H9 (cell line): Measurements from ENCODE around the gene CDS1. TPM values are rescaled to one million over a fixed set of nuclear protein-coding genes. Genes with fewer than 3 reads are reported as not detected.

ENCODE experiments used
- DNase-seq: peaks from one replicate; pipeline ENCODE4 v3.0.0-alpha.2; 2017
- H2AFZ ChIP-seq: one replicate; pipeline ENCODE4 v1.6.1; 2013; ENCODE audit warnings: mild to moderate bottlenecking, low read length, control low read depth, moderate library complexity
- H2AK5ac ChIP-seq: 2 replicates; pipeline ENCODE4 v1.6.1; 2013; ENCODE audit warnings: low read length, control low read depth, mixed read lengths; ENCODE audit not compliant: insufficient read length
- H2BK120ac ChIP-seq: one replicate; pipeline ENCODE4 v1.6.1; 2013; ENCODE audit warnings: low read depth, mild to moderate bottlenecking, low read length, control low read depth, inconsistent platforms; ENCODE audit not compliant: poor library complexity, severe bottlenecking
- H2BK12ac ChIP-seq: 2 replicates; pipeline ENCODE4 v1.6.1; 2013; ENCODE audit warnings: low read length, control low read depth, mixed read lengths, low read depth; ENCODE audit not compliant: insufficient read length
- H2BK15ac ChIP-seq: 2 replicates; pipeline ENCODE4 v1.6.1; 2013; ENCODE audit warnings: low read depth, low read length, control low read depth
- H2BK20ac ChIP-seq: one replicate; pipeline ENCODE4 v1.6.1; 2013; ENCODE audit warnings: low read depth, mild to moderate bottlenecking, low read length, control low read depth, inconsistent platforms; ENCODE audit not compliant: poor library complexity, severe bottlenecking
- H2BK5ac ChIP-seq: 2 replicates; pipeline ENCODE4 v1.6.1; 2013; ENCODE audit warnings: low read length, control low read depth, mixed read lengths; ENCODE audit not compliant: insufficient read length
- H3K14ac ChIP-seq: 2 replicates; pipeline ENCODE4 v1.6.1; 2013; ENCODE audit warnings: low read length, control low read depth; ENCODE audit not compliant: insufficient read depth
- H3K18ac ChIP-seq: 2 replicates; pipeline ENCODE4 v1.6.1; 2013; ENCODE audit warnings: low read depth, mild to moderate bottlenecking, mixed read lengths, low read length, control low read depth; ENCODE audit not compliant: insufficient read length
- H3K23ac ChIP-seq: 2 replicates; pipeline ENCODE4 v1.6.1; 2013; ENCODE audit warnings: low read length, control low read depth, mixed read lengths, low read depth; ENCODE audit not compliant: insufficient read length
- H3K23me2 ChIP-seq: 2 replicates; pipeline ENCODE4 v1.6.1; 2013; ENCODE audit warnings: low read depth, mild to moderate bottlenecking, mixed read lengths, low read length, control low read depth; ENCODE audit not compliant: insufficient read length, poor library complexity, severe bottlenecking
- H3K27ac ChIP-seq: 2 replicates; pipeline ENCODE4 v1.5.1; 2013; ENCODE audit warnings: low read length, control low read depth, mixed read lengths, low read depth; ENCODE audit not compliant: insufficient read length
- H3K27me3 ChIP-seq: 2 replicates; pipeline ENCODE4 v1.6.1; 2013; ENCODE audit warnings: low read length, control low read depth, inconsistent platforms; ENCODE audit not compliant: insufficient read depth
- H3K4ac ChIP-seq: 2 replicates; pipeline ENCODE4 v1.6.1; 2013; ENCODE audit warnings: low read depth, mild to moderate bottlenecking, control low read depth, inconsistent platforms, low read length, moderate library complexity
- H3K4me1 ChIP-seq: 2 replicates; pipeline ENCODE4 v1.6.1; 2013; ENCODE audit warnings: low read length, control low read depth, inconsistent platforms; ENCODE audit not compliant: insufficient read depth
- H3K4me2 ChIP-seq: 2 replicates; pipeline ENCODE4 v1.6.1; 2013; ENCODE audit warnings: low read length, control low read depth, mixed read lengths; ENCODE audit not compliant: insufficient read length, insufficient read depth
- H3K56ac ChIP-seq: 2 replicates; pipeline ENCODE4 v1.6.1; 2013; ENCODE audit warnings: low read depth, mild to moderate bottlenecking, mixed read lengths, low read length, control low read depth; ENCODE audit not compliant: insufficient read length
- H3K79me1 ChIP-seq: 2 replicates; pipeline ENCODE4 v1.6.1; 2013; ENCODE audit warnings: low read depth, mild to moderate bottlenecking, moderate library complexity, low read length, control low read depth, inconsistent platforms; ENCODE audit not compliant: insufficient read depth, poor library complexity, severe bottlenecking
- H3K79me2 ChIP-seq: 2 replicates; pipeline ENCODE4 v1.6.1; 2013; ENCODE audit warnings: low read length, control low read depth, inconsistent platforms; ENCODE audit not compliant: insufficient read depth
- H3K9ac ChIP-seq: 2 replicates; pipeline ENCODE4 v1.6.1; 2013; ENCODE audit warnings: low read length, control low read depth, mixed read lengths; ENCODE audit not compliant: insufficient read length; ENCODE audit errors: extremely low read depth
- H3K9me3 ChIP-seq: one replicate; pipeline ENCODE4 v1.6.1; 2013; ENCODE audit warnings: low read depth, low read length, inconsistent platforms; ENCODE audit not compliant: control insufficient read depth
- H3T11ph ChIP-seq: one replicate; pipeline ENCODE4 v1.6.1; 2013; ENCODE audit warnings: mild to moderate bottlenecking, low read length, control low read depth, inconsistent platforms
- H4K20me1 ChIP-seq: one replicate; pipeline ENCODE4 v1.6.1; 2013; ENCODE audit not compliant: control insufficient read depth, insufficient read length, insufficient read depth
- H4K5ac ChIP-seq: 2 replicates; pipeline ENCODE4 v1.6.1; 2013; ENCODE audit warnings: low read depth, mild to moderate bottlenecking, mixed read lengths, low read length, control low read depth; ENCODE audit not compliant: insufficient read length
- H4K8ac ChIP-seq: replicated peaks from 2 replicates; pipeline ENCODE4 v1.6.1; 2013; ENCODE audit warnings: low read length, control low read depth, mixed read lengths, low read depth; ENCODE audit not compliant: insufficient read length
- H4K91ac ChIP-seq: 2 replicates; pipeline ENCODE4 v1.6.1; 2013; ENCODE audit warnings: low read depth, mild to moderate bottlenecking, moderate library complexity, mixed read lengths, low read length, control low read depth; ENCODE audit not compliant: insufficient read length
- H3K27ac Mint-ChIP-seq, 3 experiments: 2 replicates in 2 of 3; 3 replicates in 1 of 3; pipeline ENCODE4 v1.8.0; 2020 to 2021; ENCODE audit warnings: mixed read lengths in 3 of 3, mild to moderate bottlenecking in 1 of 3, moderate library complexity in 1 of 3
- H3K27me3 Mint-ChIP-seq: 2 replicates; pipeline ENCODE4 v1.8.0; 2021; ENCODE audit warnings: low read depth, mild to moderate bottlenecking, moderate library complexity, mixed read lengths
- H3K36me3 Mint-ChIP-seq, 3 experiments: 2 replicates in 2 of 3; 3 replicates in 1 of 3; pipeline ENCODE4 v1.8.0; 2020 to 2021; ENCODE audit warnings: low read depth in 3 of 3, mixed read lengths in 3 of 3; ENCODE audit not compliant: insufficient read depth in 1 of 3
- H3K4me1 Mint-ChIP-seq, 2 experiments: 2 replicates each; pipeline ENCODE4 v1.8.0; 2020; ENCODE audit warnings: mixed read lengths in 2 of 2
- H3K4me3 Mint-ChIP-seq, 2 experiments: 2 replicates in 1 of 2; 3 replicates in 1 of 2; pipeline ENCODE4 v1.8.0; 2020 to 2021; ENCODE audit warnings: mild to moderate bottlenecking in 2 of 2, mixed read lengths in 2 of 2, moderate library complexity in 1 of 2
- H3K9me3 Mint-ChIP-seq, 2 experiments: 2 replicates in 1 of 2; 3 replicates in 1 of 2; pipeline ENCODE4 v1.8.0; 2020; ENCODE audit warnings: mild to moderate bottlenecking in 2 of 2, mixed read lengths in 2 of 2, moderate library complexity in 1 of 2
- CTCF ChIP-seq: fragments of 200-600 bp; sonication (generic); conservative IDR thresholded peaks from 3 replicates; pipeline ENCODE4 v1.8.0; 2021; ENCODE audit warnings: antibody characterized with exemption, mild to moderate bottlenecking
- WGBS: extraction: QIAGEN DNeasy Blood & Tissue Kit; methylation state at CpG from one replicate; pipeline ENCODE4 v1.1.7; 2013; ENCODE audit warnings: missing lambda C conversion rate, low lambda C conversion rate, mixed read lengths; ENCODE audit not compliant: insufficient read length; ENCODE audit errors: extremely low coverage; 5-methylcytosine and 5-hydroxymethylcytosine counted together
- total RNA-seq: library from RNA; stranded (reverse); gene quantifications from 2 replicates; pipeline ENCODE4 v1.2.1, GENCODE V29; 2021

CDS1 gene
- total RNA-seq, 1 experiment from 2014 or later: 7.5 TPM

- no peak overlapping the region for H4K91ac ChIP-seq
- DNase-seq: no peak
- no peak overlapping the region for H2BK120ac ChIP-seq
- H3K4me1 Mint-ChIP-seq: peaks cover 2 to 3% of the 10 kb centered on the region in 2 experiments; a peak in 1 of 4 replicates
- no peak overlapping the region for H4K5ac ChIP-seq
- H3K4ac ChIP-seq: no peak overlapping the region
- H3K79me2 ChIP-seq: no peaks in the 10 kb centered on the region
- H3K27me3 Mint-ChIP-seq: no peaks in the 10 kb centered on the region
- H3K9ac ChIP-seq: no peak overlapping the region
- H3K79me1 ChIP-seq: no peaks in the 10 kb centered on the region
- H3K56ac ChIP-seq: no peak overlapping the region
- H2BK15ac ChIP-seq: no peak overlapping the region
- H3T11ph ChIP-seq: no peak overlapping the region
- H2BK5ac ChIP-seq: no peak overlapping the region
- WGBS: no CpG with 5 or more reads among the region's 1 CpG
- no peak overlapping the region for H3K27ac Mint-ChIP-seq
- H2BK12ac ChIP-seq: no peak overlapping the region
- no peak overlapping the region for H3K23ac ChIP-seq
- H3K9me3 ChIP-seq: no peaks in the 10 kb centered on the region
- H2AFZ ChIP-seq: no peak overlapping the region
- no peak overlapping the region for H3K4me3 Mint-ChIP-seq
- H3K36me3 Mint-ChIP-seq: peaks cover 13 to 20% (median 15%) of the 10 kb centered on the region in 3 experiments
- no peaks in the 10 kb centered on the region for H3K23me2 ChIP-seq
- TF ChIP-seq CTCF: no peak
- no peak overlapping the region for H3K18ac ChIP-seq
- no peak overlapping the region for H2AK5ac ChIP-seq
- H4K8ac ChIP-seq: no peak overlapping the region
- no peaks in the 10 kb centered on the region for H3K27me3 ChIP-seq
- H3K4me1 ChIP-seq: no peaks in the 10 kb centered on the region
- no peak overlapping the region for H3K27ac ChIP-seq
- no peak overlapping the region for H2BK20ac ChIP-seq
- no peaks in the 10 kb centered on the region for H3K9me3 Mint-ChIP-seq
- H3K4me2 ChIP-seq: no peak overlapping the region
- no peaks in the 10 kb centered on the region for H4K20me1 ChIP-seq
- H3K14ac ChIP-seq: no peak overlapping the region
Measured at GRCh38 chr4:84634961-84635360, 52.0 kb downstream of the CDS1 start.
